GM12892 (cell line): Measurements from ENCODE around the gene ARHGAP26.

Source experiments
- POLR2A ChIP-seq: IDR thresholded peaks from 2 replicates; pipeline ENCODE4 v1.6.1; 2011; ENCODE audit warnings: low read depth, low read length, control low read depth
- POLR2AphosphoS5 ChIP-seq: IDR thresholded peaks from 2 replicates; pipeline ENCODE4 v1.6.1; 2011; ENCODE audit warnings: low read depth, low read length, control low read depth

GRCh38 chr5:142981475-142981874 lies 211.3 kb downstream of the ARHGAP26 start:
- TF ChIP-seq POLR2AphosphoS5 (no peak), POLR2A (no peak)
